BLaER1 treated with 17β-estradiol and CSF1 and Interleukin-3, amounts not matched to agents 10 nM and 100 nM (cell line): ENCODE results near the gene TRMT6.

Source experiments
- H3K27ac ChIP-seq, 11 experiments: shearing (Covaris generic); formaldehyde crosslinking; 2 replicates each; pipeline ENCODE4 v1.8.1; 2022
- H3K27me3 ChIP-seq, 11 experiments: shearing (Covaris generic); formaldehyde crosslinking; 2 replicates each; pipeline ENCODE4 v1.8.1; 2022
- H3K36me3 ChIP-seq, 11 experiments: shearing (Covaris generic); formaldehyde crosslinking; 2 replicates each; pipeline ENCODE4 v1.8.1; 2022
- H3K4me1 ChIP-seq, 10 experiments: shearing (Covaris generic); formaldehyde crosslinking; 2 replicates each; pipeline ENCODE4 v1.8.1; 2022
- H3K4me2 ChIP-seq, 11 experiments: shearing (Covaris generic); formaldehyde crosslinking; 2 replicates each; pipeline ENCODE4 v1.8.1; 2022
- H3K4me3 ChIP-seq, 10 experiments: shearing (Covaris generic); formaldehyde crosslinking; 2 replicates each; pipeline ENCODE4 v1.8.1; 2022
- H3K9ac ChIP-seq, 11 experiments: shearing (Covaris generic); formaldehyde crosslinking; 2 replicates each; pipeline ENCODE4 v1.8.1; 2022
- H3K9me3 ChIP-seq, 11 experiments: shearing (Covaris generic); formaldehyde crosslinking; replicated peaks in 1 of 11; 2 replicates each; pipeline ENCODE4 v1.8.1; 2022
- H4K20me1 ChIP-seq, 11 experiments: shearing (Covaris generic); formaldehyde crosslinking; 2 replicates each; pipeline ENCODE4 v1.8.1; 2022
- Cebpa-rat ChIP-seq, 11 experiments: shearing (Covaris generic); IDR thresholded peaks; 2 replicates each; pipeline ENCODE4 v1.8.1; 2022

Gene TRMT6

DNA sequence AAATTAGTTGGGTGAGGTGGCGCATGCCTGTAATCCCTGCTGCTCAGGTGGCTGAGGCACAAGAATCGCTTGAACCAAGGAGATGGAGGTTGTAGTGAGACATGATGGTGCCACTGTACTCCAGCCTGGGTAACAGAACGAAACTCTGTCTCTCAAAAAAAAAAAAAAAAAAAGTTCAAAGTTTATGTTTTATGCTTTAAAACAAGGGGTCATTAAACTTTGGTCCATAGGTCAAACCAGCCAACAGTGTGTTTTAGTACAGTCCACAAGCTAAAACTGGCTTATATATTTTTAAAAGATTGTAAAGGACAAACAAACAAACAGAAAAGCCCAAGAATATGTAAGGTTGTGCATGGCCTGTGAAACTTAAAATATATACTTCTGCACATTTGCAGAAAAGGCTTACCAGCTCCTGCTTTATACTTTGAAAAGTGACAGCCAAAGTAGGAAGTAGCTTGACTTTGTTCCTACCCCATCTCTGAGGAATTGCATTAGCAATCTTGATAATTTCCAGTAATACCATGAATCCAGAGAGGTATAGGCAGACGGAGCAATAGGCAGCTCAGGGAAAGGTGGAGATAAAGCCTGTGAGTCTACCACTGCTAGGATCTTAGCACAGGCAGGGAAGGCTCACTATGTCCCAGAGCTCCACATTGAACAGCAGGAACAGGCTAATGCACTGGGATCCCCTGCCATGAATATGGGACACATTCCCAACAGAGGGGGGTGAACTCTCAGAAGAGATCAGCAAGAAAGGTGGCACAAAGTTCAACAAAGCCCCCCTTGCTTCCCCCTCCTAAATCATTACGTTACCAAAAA, 30.6 kb upstream of the TRMT6 start:
- Histone ChIP-seq H3K9ac (no peak overlapping the region), H3K27ac (no peak overlapping the region), H3K4me1 (no peaks in the 10 kb centered on the region), H3K27me3 (no peaks in the 10 kb centered on the region), H3K4me2 (no peak overlapping the region), H3K4me3 (no peak overlapping the region), H3K36me3 (peaks cover 9 to 100% (median 94%) of the 10 kb centered on the region in 11 experiments; a peak in 21 of 22 replicates), H3K9me3 (no peaks in the 10 kb centered on the region), H4K20me1 (no peaks in the 10 kb centered on the region)
- TF ChIP-seq Cebpa-rat (IDR thresholded peaks at IDR 0.05) = no peak

DNA sequence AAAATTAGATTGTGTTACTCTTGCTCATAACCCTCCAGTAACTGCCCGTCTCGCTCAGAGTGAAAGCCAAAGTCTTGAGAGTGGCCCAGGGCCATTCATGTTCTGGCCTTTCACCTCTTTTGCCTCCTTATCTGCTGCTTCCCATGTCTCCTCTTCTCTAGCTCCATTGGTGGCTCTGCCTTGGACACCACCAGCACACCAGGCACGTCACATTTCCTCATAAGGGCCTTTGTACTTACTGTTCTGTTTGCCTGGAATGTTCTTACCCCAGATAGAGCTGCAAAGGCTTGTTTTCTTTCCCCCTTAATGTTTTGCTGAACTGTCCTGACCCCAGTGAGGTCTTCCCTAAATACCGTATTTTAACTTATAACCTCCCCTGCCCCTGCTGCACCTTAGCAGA, 29.5 kb upstream of the TRMT6 start:
- peaks cover 9 to 100% (median 94%) of the 10 kb centered on the region in 11 experiments; a peak in 21 of 22 replicates for H3K36me3 ChIP-seq
- H3K9me3 ChIP-seq = no peaks in the 10 kb centered on the region
- no peak for TF ChIP-seq Cebpa-rat (IDR thresholded peaks at IDR 0.05)

DNA sequence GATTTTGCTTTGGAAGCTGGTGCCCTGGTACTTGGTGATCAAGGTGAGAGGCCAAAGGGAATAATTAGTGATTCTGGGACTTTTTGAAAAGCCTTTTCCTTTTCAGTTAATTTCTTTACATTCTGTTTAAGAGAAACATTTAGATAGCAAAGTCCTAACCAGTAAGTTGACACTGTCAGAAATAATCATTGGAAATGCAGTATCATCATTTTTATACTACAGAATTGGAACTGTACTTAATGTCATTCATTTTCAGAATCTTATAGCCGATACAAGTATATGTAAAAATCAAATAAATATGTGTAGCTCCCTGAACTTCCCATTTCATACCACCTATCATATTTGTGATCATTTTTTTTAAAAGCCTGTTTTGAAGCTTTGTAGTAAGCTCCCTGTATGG, 27.6 kb upstream of the TRMT6 start:
- Histone ChIP-seq H3K4me2 (no peak overlapping the region), H3K36me3 (peaks cover 4 to 100% (median 95%) of the 10 kb centered on the region in 11 experiments; a peak in 21 of 22 replicates), H3K9ac (no peak overlapping the region), H4K20me1 (no peaks in the 10 kb centered on the region; a peak in 2 of 22 replicates), H3K27ac (no peak overlapping the region), H3K9me3 (no peaks in the 10 kb centered on the region), H3K4me3 (no peak overlapping the region), H3K27me3 (no peaks in the 10 kb centered on the region), H3K4me1 (0 out of 20 replicates have a peak, but pooled peaks cover 0 to 5% (median 0%) of the 10 kb centered on the region in 10 experiments)
- no peak for TF ChIP-seq Cebpa-rat (IDR thresholded peaks at IDR 0.05)

More for the DNA sequence above, 29.5 kb upstream of the TRMT6 start:
- Histone ChIP-seq H3K27me3 (no peaks in the 10 kb centered on the region), H3K4me1 (no peaks in the 10 kb centered on the region), H4K20me1 (no peaks in the 10 kb centered on the region), H3K27ac (no peak overlapping the region), H3K4me2 (no peak overlapping the region), H3K9ac (no peak overlapping the region), H3K4me3 (no peak overlapping the region)

DNA sequence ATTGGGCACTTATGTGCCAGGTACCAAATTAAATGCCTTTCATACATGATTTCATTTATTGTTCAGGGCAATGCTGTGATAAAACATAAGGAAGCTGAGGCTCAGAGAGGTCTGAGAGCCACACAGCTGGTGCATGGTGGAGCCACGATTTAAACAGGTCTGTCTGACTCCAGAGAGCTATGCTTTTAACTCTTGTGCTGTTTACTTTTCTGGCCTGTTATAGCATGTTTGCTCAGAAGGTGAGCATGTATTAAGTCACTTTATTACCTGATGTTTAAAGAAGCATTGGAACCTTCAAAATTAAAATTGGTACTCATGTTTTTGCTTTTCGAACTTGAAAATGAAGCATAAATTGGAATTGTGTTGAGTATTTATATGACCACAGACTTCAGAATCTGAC, 26.9 kb upstream of the TRMT6 start:
- H4K20me1 ChIP-seq = no peaks in the 10 kb centered on the region; a peak in 2 of 22 replicates
- H3K4me3 ChIP-seq = no peak overlapping the region
- no peaks in the 10 kb centered on the region for H3K27me3 ChIP-seq
- H3K36me3 ChIP-seq = peaks cover 4 to 100% (median 95%) of the 10 kb centered on the region in 11 experiments; a peak in 21 of 22 replicates
- no peak for TF ChIP-seq Cebpa-rat (IDR thresholded peaks at IDR 0.05)
- H3K9ac ChIP-seq = no peak overlapping the region
- no peak overlapping the region for H3K27ac ChIP-seq
- H3K4me2 ChIP-seq = no peak overlapping the region
- 0 out of 20 replicates have a peak, but pooled peaks cover 0 to 5% (median 0%) of the 10 kb centered on the region in 10 experiments for H3K4me1 ChIP-seq
- no peaks in the 10 kb centered on the region for H3K9me3 ChIP-seq

DNA sequence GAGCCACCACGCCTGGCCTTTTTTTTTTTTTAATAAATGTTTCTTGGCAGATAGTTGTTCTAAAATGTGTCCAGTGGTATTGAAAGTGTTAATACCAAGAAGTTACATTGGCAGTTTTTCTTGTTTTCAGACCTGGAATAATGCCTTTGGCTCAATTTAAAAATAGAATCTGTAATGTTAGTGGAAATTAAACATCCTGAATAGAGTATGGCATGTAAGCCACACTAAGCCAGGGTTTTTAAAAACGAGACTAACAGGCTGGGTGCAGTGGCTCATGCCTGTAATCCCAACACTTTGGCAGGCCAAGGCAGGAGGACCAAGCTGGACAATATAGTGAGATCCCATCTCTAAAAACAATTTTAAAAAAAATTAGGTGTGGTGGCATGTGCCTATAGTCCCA, 25.4 kb upstream of the TRMT6 start:
- no peak overlapping the region for H3K4me3 ChIP-seq
- H3K9me3 ChIP-seq = no peaks in the 10 kb centered on the region
- no peaks in the 10 kb centered on the region; a peak in 2 of 22 replicates for H4K20me1 ChIP-seq
- H3K4me2 ChIP-seq = no peak overlapping the region
- no peak overlapping the region for H3K9ac ChIP-seq
- peaks cover 4 to 100% (median 94%) of the 10 kb centered on the region in 11 experiments; a peak in 21 of 22 replicates for H3K36me3 ChIP-seq
- no peak for TF ChIP-seq Cebpa-rat (IDR thresholded peaks at IDR 0.05)
- 0 out of 20 replicates have a peak, but pooled peaks cover 0 to 5% (median 0%) of the 10 kb centered on the region in 10 experiments for H3K4me1 ChIP-seq
- H3K27me3 ChIP-seq = no peaks in the 10 kb centered on the region
- H3K27ac ChIP-seq = no peak overlapping the region

DNA sequence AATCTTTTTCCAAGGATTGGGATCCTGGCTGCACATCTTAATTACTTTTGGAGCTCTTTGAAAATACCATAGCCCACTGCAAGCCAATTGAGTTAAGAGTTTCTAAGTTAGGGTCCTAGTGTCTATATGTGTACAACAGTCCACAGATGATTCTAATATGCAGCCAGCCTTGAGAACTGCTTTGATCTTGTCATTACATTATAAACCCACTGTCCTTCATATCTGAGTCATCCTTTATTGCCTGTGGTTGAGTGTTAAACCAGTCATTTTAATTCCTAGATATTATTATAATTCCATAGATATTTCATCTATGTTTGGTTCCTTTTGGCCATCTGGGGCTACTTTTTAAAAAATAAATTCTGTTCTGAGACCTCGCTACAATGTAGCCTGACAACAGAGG, 24.2 kb upstream of the TRMT6 start:
- TF ChIP-seq Cebpa-rat (IDR thresholded peaks at IDR 0.05) = no peak
- Histone ChIP-seq H3K27me3 (no peaks in the 10 kb centered on the region), H3K27ac (no peak overlapping the region), H3K4me2 (no peak overlapping the region), H3K9me3 (no peaks in the 10 kb centered on the region), H3K36me3 (peaks cover 4 to 100% (median 95%) of the 10 kb centered on the region in 11 experiments; a peak in 21 of 22 replicates), H3K9ac (no peak overlapping the region), H3K4me1 (0 out of 20 replicates have a peak, but pooled peaks cover 0 to 5% (median 0%) of the 10 kb centered on the region in 10 experiments), H4K20me1 (no peaks in the 10 kb centered on the region; a peak in 2 of 22 replicates), H3K4me3 (no peak overlapping the region)

DNA sequence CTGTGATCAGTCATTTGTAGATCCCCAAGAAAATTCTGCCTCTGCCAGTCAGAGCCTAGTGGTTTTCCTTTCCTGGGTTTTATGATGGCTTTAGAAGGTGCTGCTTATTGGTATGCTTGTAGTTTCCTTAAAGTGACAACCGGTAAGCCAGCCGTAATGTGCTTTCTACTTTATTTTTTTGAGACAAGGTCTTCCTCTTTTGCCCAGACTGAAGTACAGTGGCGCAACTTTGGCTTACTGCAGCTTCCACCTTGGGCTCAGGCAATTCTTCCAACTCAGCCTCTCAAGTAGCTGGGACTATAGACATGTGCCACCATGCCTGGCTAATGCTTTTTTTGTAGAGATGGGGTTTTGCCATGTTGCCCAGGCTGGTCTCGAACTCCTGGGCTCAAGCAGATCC, 23.6 kb upstream of the TRMT6 start:
- no peaks in the 10 kb centered on the region; a peak in 2 of 22 replicates for H4K20me1 ChIP-seq
- no peaks in the 10 kb centered on the region for H3K9me3 ChIP-seq
- TF ChIP-seq Cebpa-rat (IDR thresholded peaks at IDR 0.05) = no peak
- no peaks in the 10 kb centered on the region for H3K27me3 ChIP-seq
- no peak overlapping the region for H3K27ac ChIP-seq
- 0 out of 20 replicates have a peak, but pooled peaks cover 0 to 5% (median 0%) of the 10 kb centered on the region in 10 experiments for H3K4me1 ChIP-seq
- H3K9ac ChIP-seq = no peak overlapping the region
- H3K4me3 ChIP-seq = no peak overlapping the region
- peaks cover 2 to 100% (median 95%) of the 10 kb centered on the region in 11 experiments; a peak in 21 of 22 replicates for H3K36me3 ChIP-seq
- H3K4me2 ChIP-seq = no peak overlapping the region

DNA sequence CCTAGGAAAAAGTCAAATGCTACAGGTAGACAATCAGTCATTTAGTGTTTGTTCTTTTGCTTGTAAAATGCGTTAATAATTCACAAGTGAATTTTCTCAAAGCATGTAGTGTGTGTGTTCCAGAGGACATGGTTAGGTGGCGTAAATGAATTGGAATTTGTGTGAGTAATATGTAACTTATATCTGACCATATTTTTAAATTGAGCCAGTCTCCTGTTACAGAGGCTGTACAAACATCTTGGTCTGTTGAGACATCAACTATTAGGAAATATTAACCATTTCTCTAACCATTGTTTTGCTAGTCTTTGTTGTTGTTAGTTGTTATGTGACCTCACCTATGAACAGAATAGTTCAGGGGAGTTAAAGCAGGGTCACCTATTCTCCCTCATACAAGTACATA, 22.8 kb upstream of the TRMT6 start:
- no peaks in the 10 kb centered on the region; a peak in 2 of 22 replicates for H4K20me1 ChIP-seq
- H3K9me3 ChIP-seq = no peaks in the 10 kb centered on the region
- peaks cover under 1 to 100% (median 95%) of the 10 kb centered on the region in 11 experiments; a peak in 20 of 22 replicates for H3K36me3 ChIP-seq
- no peak overlapping the region for H3K27ac ChIP-seq
- H3K4me2 ChIP-seq = no peak overlapping the region
- no peak overlapping the region for H3K9ac ChIP-seq
- TF ChIP-seq Cebpa-rat (IDR thresholded peaks at IDR 0.05) = no peak
- no peak overlapping the region for H3K4me3 ChIP-seq
- H3K27me3 ChIP-seq = no peaks in the 10 kb centered on the region
- H3K4me1 ChIP-seq = 0 out of 20 replicates have a peak, but pooled peaks cover 0 to 5% (median 0%) of the 10 kb centered on the region in 10 experiments

DNA sequence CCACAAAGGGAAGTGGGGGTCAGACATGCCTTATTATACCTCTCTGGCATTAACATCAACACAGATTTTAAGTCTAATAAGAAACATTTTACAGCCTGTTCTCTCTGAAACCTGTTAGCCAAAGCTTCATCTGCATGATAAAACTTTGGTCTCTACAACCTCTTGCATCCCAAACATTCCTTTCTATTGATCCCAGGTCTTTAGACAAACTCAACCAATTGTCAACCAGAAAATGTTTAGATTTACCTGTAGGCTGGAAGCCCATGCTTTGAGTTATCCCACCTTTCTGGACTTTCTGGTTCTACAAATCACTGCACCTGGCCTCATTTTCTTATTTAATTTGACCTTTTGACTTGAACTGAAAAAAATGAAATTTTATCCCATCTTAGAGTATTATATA, 20.9 kb upstream of the TRMT6 start:
- no peak overlapping the region for H3K4me3 ChIP-seq

More for the DNA sequence above, 20.9 kb upstream of the TRMT6 start:
- 0 out of 20 replicates have a peak, but pooled peaks cover 0 to 5% (median 0%) of the 10 kb centered on the region in 10 experiments for H3K4me1 ChIP-seq
- no peak overlapping the region for H3K4me2 ChIP-seq
- TF ChIP-seq Cebpa-rat (IDR thresholded peaks at IDR 0.05) = no peak
- H4K20me1 ChIP-seq = no peaks in the 10 kb centered on the region; a peak in 2 of 22 replicates
- H3K27ac ChIP-seq = no peak overlapping the region
- no peak overlapping the region for H3K9ac ChIP-seq
- no peaks in the 10 kb centered on the region for H3K27me3 ChIP-seq
- peaks cover 8 to 100% (median 94%) of the 10 kb centered on the region in 11 experiments; a peak in 20 of 22 replicates for H3K36me3 ChIP-seq
- H3K9me3 ChIP-seq = no peaks in the 10 kb centered on the region
